Calu3 (cell line): ENCODE data around the gene MAZ. TPM values are rescaled to one million over a fixed set of nuclear protein-coding genes. Genes with fewer than 3 reads are reported as not detected.

Experiments
- BruUV-seq: library from RNA; stranded (reverse); fragments of 400-500 nt; replicated peaks from 2 replicates; lab custom pipeline; 2021; lab: Mats Ljungman, UMichigan
- CTCF ChIA-PET: fragments of 300-600 bp; sonication (Branson Sonifier 250); formaldehyde crosslinking; loops from one replicate; lab custom pipeline; 2022; ENCODE audit warnings: antibody characterized with exemption; lab: Charles Lee
- DNase-seq: peaks from one replicate; pipeline ENCODE4 v3.0.0; 2022
- H3K27ac Mint-ChIP-seq: one replicate; pipeline ENCODE4 v1.8.0; 2022; ENCODE audit warnings: mixed read lengths; ENCODE audit not compliant: unreplicated experiment
- H3K27me3 Mint-ChIP-seq: one replicate; pipeline ENCODE4 v1.8.0; 2022; ENCODE audit warnings: mixed read lengths; ENCODE audit not compliant: unreplicated experiment
- H3K36me3 Mint-ChIP-seq: one replicate; pipeline ENCODE4 v1.8.0; 2022; ENCODE audit warnings: mild to moderate bottlenecking, moderate library complexity, mixed read lengths; ENCODE audit not compliant: insufficient read depth, unreplicated experiment
- H3K4me1 Mint-ChIP-seq: one replicate; pipeline ENCODE4 v1.8.0; 2022; ENCODE audit warnings: mild to moderate bottlenecking, low read depth, mixed read lengths; ENCODE audit not compliant: unreplicated experiment
- H3K4me3 Mint-ChIP-seq: one replicate; pipeline ENCODE4 v1.8.0; 2022; ENCODE audit warnings: mild to moderate bottlenecking, low read depth, moderate library complexity, mixed read lengths; ENCODE audit not compliant: unreplicated experiment
- H3K9me3 Mint-ChIP-seq: one replicate; pipeline ENCODE4 v1.8.0; 2022; ENCODE audit warnings: low read depth, mixed read lengths; ENCODE audit not compliant: unreplicated experiment
- intact Hi-C: fragments of 100-400 bp; cut with micrococcal nuclease; formaldehyde crosslinking; loops from one replicate; pipeline ENCODE4 v1.10.0; 2022; ENCODE audit not compliant: unreplicated experiment
- total RNA-seq: library from RNA; stranded (reverse); gene quantifications from 2 replicates; pipeline ENCODE4 v1.2.3, GENCODE V29; 2022
- TF ChIP-seq, protein P1 (sequence below): fragments of 200-600 bp; IDR thresholded peaks from one replicate; pipeline ENCODE4 v1.8.0; 2022; ENCODE audit warnings: antibody characterized with exemption; ENCODE audit not compliant: unreplicated experiment

Gene MAZ
- total RNA-seq, 1 experiment from 2014 or later = 257 TPM

DNA sequence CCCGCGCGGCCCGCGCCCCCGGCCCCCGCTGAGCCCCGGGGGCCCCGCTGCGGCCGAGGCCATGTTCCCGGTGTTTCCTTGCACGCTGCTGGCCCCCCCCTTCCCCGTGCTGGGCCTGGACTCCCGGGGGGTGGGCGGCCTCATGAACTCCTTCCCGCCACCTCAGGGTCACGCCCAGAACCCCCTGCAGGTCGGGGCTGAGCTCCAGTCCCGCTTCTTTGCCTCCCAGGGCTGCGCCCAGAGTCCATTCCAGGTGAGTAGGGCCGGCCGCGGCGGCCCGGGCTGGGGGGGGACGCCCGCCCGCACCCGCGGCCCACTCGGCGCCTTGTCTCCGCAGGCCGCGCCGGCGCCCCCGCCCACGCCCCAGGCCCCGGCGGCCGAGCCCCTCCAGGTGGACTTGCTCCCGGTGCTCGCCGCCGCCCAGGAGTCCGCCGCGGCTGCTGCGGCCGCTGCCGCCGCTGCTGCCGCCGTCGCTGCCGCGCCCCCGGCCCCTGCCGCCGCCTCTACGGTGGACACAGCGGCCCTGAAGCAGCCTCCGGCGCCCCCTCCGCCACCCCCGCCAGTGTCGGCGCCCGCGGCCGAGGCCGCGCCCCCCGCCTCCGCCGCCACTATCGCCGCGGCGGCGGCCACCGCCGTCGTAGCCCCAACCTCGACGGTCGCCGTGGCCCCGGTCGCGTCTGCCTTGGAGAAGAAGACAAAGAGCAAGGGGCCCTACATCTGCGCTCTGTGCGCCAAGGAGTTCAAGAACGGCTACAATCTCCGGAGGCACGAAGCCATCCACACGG is 504 bp downstream of the MAZ start:
- TF ChIP-seq, protein P1, sequence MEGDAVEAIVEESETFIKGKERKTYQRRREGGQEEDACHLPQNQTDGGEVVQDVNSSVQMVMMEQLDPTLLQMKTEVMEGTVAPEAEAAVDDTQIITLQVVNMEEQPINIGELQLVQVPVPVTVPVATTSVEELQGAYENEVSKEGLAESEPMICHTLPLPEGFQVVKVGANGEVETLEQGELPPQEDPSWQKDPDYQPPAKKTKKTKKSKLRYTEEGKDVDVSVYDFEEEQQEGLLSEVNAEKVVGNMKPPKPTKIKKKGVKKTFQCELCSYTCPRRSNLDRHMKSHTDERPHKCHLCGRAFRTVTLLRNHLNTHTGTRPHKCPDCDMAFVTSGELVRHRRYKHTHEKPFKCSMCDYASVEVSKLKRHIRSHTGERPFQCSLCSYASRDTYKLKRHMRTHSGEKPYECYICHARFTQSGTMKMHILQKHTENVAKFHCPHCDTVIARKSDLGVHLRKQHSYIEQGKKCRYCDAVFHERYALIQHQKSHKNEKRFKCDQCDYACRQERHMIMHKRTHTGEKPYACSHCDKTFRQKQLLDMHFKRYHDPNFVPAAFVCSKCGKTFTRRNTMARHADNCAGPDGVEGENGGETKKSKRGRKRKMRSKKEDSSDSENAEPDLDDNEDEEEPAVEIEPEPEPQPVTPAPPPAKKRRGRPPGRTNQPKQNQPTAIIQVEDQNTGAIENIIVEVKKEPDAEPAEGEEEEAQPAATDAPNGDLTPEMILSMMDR = no peak
- peaks cover 34% of the 10 kb centered on the region for H3K4me1 Mint-ChIP-seq
- CTCF ChIA-PET = interaction anchor here (0.9 to 2.7 kb wide), 7 partner anchors 10 to 106 kb away, joined by 3 to 35 read pairs (median 7); partner anchors contain the start of genes ASPHD1, KIF22 and PAGR1
- no peaks in the 10 kb centered on the region for H3K9me3 Mint-ChIP-seq
- H3K36me3 Mint-ChIP-seq = peaks cover 90% of the 10 kb centered on the region
- H3K27ac Mint-ChIP-seq = peak overlapping the region; percentile 96
- BruUV-seq = no TSS peak
- intact Hi-C loops = no loop called here
- peaks cover 3% of the 10 kb centered on the region for H3K27me3 Mint-ChIP-seq
- H3K4me3 Mint-ChIP-seq = peak overlapping the region; percentile 72
- peak; percentile 75 for DNase-seq

DNA sequence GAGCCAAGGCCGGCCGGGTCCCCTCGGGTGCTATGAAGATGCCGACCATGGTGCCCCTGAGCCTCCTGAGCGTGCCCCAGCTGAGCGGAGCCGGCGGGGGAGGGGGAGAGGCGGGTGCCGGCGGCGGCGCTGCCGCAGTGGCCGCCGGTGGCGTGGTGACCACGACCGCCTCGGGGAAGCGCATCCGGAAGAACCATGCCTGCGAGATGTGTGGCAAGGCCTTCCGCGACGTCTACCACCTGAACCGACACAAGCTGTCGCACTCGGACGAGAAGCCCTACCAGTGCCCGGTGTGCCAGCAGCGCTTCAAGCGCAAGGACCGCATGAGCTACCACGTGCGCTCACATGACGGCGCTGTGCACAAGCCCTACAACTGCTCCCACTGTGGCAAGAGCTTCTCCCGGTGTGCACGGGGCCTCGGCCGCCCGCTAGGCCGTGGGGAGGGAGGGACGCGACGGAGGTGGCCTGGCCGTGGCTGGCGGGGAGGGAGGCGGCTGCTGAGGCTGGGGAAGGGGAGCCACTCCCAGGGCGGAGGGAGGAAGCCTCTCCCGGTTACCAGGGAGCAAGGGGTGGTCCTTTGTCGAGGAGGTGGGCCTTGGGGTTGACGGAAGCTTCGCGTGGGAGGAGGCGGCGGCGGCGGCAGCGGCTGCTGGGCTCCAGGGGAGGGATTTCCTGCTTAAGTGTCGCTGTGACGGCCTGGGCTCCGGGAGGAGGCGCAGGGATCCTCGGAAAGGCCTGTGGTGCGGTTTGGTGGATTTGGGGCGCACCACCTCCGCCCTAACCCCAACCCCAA is 1.3 kb downstream of the MAZ start:
- peaks cover 11% of the 10 kb centered on the region for H3K27me3 Mint-ChIP-seq
- H3K27ac Mint-ChIP-seq = peak overlapping the region; percentile 96
- peak overlapping the region; percentile 72 for H3K4me3 Mint-ChIP-seq
- intact Hi-C loops = no loop called here
- CTCF ChIA-PET = interaction anchor here (0.5 to 2.7 kb wide), 9 partner anchors 9 to 107 kb away, joined by 3 to 35 read pairs (median 6); partner anchors contain the start of genes ASPHD1, KIF22 and PAGR1
- H3K36me3 Mint-ChIP-seq = peaks cover 88% of the 10 kb centered on the region
- no peaks in the 10 kb centered on the region for H3K9me3 Mint-ChIP-seq
- DNase-seq = peak; percentile 91
- H3K4me1 Mint-ChIP-seq = peaks cover 34% of the 10 kb centered on the region
- TSS peak; percentile 58 for BruUV-seq
- TF ChIP-seq, protein P1 = peak; percentile 30

DNA sequence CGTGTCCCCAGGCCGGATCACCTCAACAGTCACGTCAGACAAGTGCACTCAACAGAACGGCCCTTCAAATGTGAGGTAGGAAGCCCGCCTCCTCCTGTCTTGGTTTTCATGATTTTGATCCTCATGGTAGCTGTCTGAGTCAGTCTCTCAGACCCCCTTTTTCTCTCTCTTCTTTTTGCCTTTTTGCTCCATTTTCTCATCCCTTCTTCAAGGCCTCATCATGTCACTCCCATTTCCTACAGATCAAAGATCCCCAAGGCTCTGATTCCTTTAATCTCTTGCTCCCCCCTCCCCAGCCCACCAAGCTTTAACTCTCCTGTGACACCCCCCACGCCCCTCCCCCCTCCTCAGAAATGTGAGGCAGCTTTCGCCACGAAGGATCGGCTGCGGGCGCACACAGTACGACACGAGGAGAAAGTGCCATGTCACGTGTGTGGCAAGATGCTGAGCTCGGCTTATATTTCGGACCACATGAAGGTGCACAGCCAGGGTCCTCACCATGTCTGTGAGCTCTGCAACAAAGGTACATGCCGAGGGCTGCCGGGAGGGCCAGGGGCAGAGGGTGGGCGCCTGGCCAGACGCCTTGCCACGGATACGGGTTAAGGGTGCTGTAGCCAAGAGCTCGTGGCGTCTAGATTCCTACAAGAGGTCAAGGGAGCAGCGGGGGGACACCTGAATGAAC is 2.0 kb downstream of the MAZ start:
- intact Hi-C loops = no loop called here
- Mint-ChIP-seq H3K36me3 (peaks cover 82% of the 10 kb centered on the region), H3K9me3 (no peaks in the 10 kb centered on the region), H3K27ac (peak overlapping the region; percentile 96), H3K4me3 (peak overlapping the region; percentile 72), H3K4me1 (peaks cover 34% of the 10 kb centered on the region), H3K27me3 (peaks cover 18% of the 10 kb centered on the region)
- no TSS peak for BruUV-seq
- DNase-seq = no peak
- CTCF ChIA-PET = interaction anchor here (0.5 to 2.7 kb wide), 8 partner anchors 8 to 135 kb away, joined by 3 to 35 read pairs (median 6); partner anchors contain the start of genes ASPHD1, KIF22 and PAGR1
- TF ChIP-seq, protein P1 = no peak
